GM06990 (cell line): ENCODE results near the gene BACH2.
"Not testable (repeated sequence)": the region's sequence is repeated elsewhere in the genome, so short reads cannot be mapped to it uniquely, and the experiment has no call there.

ENCODE experiments used
- DNase-seq: peaks from one replicate; pipeline ENCODE4 v3.0.0-alpha.2; 2011; ENCODE audit not compliant: insufficient read length; ENCODE audit errors: extremely low read depth
- H3K27me3 ChIP-seq: replicated peaks from 2 replicates; pipeline ENCODE4 v1.6.0; 2011; ENCODE audit warnings: low read length; ENCODE audit not compliant: control insufficient read depth, insufficient read depth
- H3K36me3 ChIP-seq: 2 replicates; pipeline ENCODE4 v1.5.1; 2011; ENCODE audit warnings: low read length; ENCODE audit not compliant: control insufficient read depth, insufficient read depth
- H3K4me3 ChIP-seq: replicated peaks from 2 replicates; pipeline ENCODE4 v1.5.1; 2011; ENCODE audit warnings: low read depth, mild to moderate bottlenecking, control low read depth, low read length
- TF ChIP-seq, protein P1 (sequence below): IDR thresholded peaks from 2 replicates; pipeline ENCODE4 v1.5.1; 2011; ENCODE audit warnings: low read length, control low read depth, mild to moderate bottlenecking, inconsistent platforms; ENCODE audit not compliant: insufficient read depth, poor library complexity, severe bottlenecking

The BACH2 gene

DNA sequence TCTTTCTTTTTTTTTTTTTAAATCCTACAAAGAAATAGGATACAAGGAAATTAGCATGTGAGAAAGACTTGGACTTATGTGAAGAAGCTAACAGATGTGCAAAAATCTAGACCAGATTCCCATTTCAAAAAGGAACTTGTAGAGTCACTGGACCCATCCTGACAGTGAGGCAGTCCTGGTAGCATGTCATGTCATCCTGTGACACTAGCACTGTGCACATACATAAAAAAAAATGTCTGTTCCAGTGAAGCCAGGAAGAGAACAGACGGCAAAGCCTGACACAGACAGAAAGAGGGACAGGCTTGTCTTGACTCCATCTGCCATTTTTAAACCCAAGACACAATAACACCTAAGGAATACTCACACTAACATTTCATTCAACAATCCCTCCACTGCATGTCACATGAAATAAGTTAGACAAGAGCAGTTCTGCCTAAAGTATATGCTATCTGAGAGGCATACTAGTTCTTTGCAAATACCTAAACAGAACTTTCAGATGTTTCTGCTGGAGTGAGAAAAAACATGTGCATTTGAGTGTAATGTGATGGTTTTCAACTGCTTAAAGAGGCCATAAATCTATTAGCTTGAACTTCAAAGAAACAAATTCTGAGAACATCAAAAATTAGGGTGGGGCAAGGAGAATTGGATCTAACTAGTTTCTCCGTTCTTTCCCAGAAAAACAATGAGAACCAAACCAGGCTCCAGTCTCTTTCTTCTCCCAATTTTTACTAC is 159.6 kb downstream of the BACH2 start:
- Histone ChIP-seq H3K27me3 (no peaks in the 10 kb centered on the region; the same call in 1 of the 2 replicates), H3K36me3 (no peaks in the 10 kb centered on the region), H3K4me3 (no peak overlapping the region)
- DNase-seq = no peak
- TF ChIP-seq, protein P1, sequence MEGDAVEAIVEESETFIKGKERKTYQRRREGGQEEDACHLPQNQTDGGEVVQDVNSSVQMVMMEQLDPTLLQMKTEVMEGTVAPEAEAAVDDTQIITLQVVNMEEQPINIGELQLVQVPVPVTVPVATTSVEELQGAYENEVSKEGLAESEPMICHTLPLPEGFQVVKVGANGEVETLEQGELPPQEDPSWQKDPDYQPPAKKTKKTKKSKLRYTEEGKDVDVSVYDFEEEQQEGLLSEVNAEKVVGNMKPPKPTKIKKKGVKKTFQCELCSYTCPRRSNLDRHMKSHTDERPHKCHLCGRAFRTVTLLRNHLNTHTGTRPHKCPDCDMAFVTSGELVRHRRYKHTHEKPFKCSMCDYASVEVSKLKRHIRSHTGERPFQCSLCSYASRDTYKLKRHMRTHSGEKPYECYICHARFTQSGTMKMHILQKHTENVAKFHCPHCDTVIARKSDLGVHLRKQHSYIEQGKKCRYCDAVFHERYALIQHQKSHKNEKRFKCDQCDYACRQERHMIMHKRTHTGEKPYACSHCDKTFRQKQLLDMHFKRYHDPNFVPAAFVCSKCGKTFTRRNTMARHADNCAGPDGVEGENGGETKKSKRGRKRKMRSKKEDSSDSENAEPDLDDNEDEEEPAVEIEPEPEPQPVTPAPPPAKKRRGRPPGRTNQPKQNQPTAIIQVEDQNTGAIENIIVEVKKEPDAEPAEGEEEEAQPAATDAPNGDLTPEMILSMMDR = no peak

DNA sequence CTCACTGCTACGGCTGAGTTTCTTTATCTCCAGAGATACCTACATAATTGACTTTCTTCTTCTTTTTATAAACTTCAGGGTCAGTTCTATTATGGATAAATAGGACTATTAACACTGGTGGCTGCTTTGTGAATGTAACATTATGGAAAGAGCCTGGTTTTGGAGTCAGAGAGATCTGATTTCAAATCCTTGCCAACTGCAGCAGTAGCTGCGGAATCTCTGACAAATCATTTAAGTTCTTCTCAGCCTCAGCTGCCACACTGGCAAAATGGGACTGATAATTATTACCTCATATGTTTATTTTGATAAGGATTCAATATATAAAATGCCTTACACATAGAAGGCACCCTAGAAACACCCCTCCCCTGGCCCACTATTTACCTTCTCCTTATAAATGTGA is 160.5 kb downstream of the BACH2 start:
- Histone ChIP-seq H3K4me3 (no peak overlapping the region), H3K27me3 (no peaks in the 10 kb centered on the region; the same call in 1 of the 2 replicates), H3K36me3 (no peaks in the 10 kb centered on the region)
- TF ChIP-seq, protein P1 = no peak
- no peak for DNase-seq

DNA sequence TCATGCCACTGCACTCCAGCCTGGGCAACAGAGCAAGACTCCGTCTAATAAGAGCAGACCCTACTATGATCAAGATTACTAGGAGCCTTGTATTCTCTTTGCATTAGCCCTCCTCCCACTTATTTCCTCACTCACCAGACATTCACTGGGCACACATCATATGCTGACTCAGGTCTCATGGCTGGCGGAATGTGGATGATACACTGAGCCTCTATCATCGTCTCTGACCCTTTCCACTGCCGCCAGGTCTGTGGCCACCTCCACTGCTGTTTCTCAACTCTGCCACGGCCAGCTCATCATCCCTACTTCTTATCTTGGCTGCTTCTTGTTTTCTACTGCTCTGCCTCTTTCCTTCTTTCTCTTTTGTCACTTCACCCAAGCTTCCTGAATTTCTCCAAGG is 161.0 kb downstream of the BACH2 start:
- Histone ChIP-seq H3K27me3 (no peaks in the 10 kb centered on the region; the same call in 1 of the 2 replicates), H3K4me3 (no peak overlapping the region), H3K36me3 (no peaks in the 10 kb centered on the region)
- TF ChIP-seq, protein P1 = no peak
- DNase-seq = no peak

DNA sequence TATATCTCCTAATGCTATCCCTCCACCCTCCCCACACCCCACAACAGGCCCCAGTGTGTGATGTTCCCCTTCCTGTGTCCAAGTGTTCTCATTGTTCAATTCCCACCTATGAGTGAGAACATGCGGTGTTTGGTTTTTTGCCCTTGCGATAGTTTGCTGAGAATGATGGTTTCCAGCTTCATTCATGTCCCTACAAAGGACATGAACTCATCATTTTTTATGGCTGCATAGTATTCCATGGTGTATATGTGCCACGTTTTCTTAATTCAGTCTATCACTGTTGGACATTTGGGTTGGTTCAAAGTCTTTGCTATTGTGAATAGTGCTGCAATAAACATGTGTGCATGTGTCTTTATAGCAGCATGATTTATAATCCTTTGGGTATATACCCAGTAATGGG is 163.0 kb downstream of the BACH2 start:
- DNase-seq, H3K4me3 ChIP-seq, H3K27me3 ChIP-seq, H3K36me3 ChIP-seq: not testable (repeated sequence)

DNA sequence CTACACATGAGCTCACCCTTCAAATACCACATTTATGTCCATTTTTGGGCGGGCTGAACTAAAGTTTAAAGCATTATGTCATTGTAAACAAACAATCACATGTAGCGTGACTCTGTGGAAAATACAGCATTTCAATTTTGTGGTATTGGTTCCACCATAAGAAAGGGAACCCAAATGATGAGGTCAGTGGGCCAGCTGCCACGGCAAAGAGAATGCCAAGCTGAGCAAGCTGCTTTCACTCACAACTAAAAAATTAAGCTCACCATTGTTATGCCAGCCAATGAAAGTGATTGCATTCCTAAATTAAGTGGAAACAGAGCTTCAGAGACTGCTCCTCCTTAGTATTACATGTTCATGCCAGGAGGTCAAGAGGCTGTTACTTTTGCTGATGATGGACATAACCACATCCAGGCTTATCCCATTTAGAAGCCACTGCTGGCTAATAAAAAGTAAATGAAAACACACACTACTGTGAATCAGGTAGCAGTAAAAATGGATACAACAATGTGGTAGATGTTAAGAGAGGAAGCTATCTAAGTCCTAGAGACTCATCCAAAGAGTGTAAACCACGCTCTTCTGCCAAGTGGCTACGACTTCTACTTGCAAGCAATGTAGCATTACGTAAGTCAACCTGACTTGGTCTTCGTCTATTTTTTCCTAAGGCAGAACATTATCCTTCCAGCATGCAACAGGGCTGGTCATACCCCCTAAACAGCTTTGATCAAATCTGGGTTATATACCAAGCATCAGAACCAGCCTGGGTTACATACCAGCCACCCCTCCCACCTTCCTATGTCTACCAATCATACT is 164.8 kb downstream of the BACH2 start:
- Histone ChIP-seq H3K27me3 (no peaks in the 10 kb centered on the region; the same call in 1 of the 2 replicates), H3K4me3 (no peak overlapping the region), H3K36me3 (no peaks in the 10 kb centered on the region)
- TF ChIP-seq, protein P1 = no peak
- no peak for DNase-seq

DNA sequence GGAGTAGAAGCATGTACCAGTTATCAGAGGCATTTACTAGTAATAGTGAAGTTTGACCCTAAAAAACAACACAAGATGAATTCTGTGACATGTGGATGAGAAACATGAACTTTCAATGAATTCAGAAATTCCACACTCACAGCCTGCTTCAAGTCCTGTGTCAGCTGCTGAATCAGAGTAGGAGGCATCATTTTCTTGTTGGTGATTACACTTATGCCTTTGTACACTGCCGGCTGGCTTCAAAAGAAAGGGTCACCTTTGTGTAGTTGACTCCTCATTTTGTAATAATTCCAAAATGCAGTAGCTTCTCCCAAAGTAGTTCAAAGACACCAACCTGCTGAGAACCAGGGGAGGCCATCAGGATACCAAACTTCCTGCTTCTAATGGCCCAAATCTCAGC is 165.5 kb downstream of the BACH2 start:
- no peaks in the 10 kb centered on the region for H3K36me3 ChIP-seq
- TF ChIP-seq, protein P1 = no peak
- no peaks in the 10 kb centered on the region; the same call in 1 of the 2 replicates for H3K27me3 ChIP-seq
- H3K4me3 ChIP-seq = no peak overlapping the region
- DNase-seq = no peak

DNA sequence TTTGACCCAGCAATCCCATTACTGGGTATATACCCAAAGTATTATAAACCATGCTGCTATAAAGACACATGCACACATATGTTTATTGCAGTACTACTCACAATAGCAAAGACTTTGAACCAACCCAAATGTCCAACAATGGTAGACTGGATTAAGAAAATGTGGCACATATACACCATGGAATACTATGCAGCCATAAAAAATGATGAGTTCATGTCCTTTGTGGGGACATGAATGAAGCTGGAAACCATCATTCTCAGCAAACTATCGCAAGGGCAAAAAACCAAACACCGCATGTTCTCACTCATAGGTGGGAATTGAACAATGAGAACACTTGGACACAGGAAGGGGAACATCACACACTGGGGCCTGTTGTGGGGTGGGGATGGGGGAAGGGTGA is 168.0 kb downstream of the BACH2 start:
- not testable (repeated sequence) for DNase-seq, H3K4me3 ChIP-seq, H3K27me3 ChIP-seq, H3K36me3 ChIP-seq
